Stimulated activated CD8-positive, alpha-beta memory T cell treated with anti-CD3 and anti-CD28 coated beads, Interleukin-2, amount 100 ng/mL, for 1 hour (primary cell): Measurements from ENCODE around the gene CBX1.
A peak's percentile ranks its signal among the peaks of the same experiment; 100 is the strongest.
"Not testable (repeated sequence)": the region's sequence is repeated elsewhere in the genome, so short reads cannot be mapped to it uniquely, and the experiment has no call there.

ENCODE experiments used
- DNase-seq, 2 donors: peaks; one replicate each; pipeline ENCODE4 v3.0.0-alpha.2; 2020; ENCODE audit warnings: low read depth in 2 of 2

The CBX1 gene

DNA sequence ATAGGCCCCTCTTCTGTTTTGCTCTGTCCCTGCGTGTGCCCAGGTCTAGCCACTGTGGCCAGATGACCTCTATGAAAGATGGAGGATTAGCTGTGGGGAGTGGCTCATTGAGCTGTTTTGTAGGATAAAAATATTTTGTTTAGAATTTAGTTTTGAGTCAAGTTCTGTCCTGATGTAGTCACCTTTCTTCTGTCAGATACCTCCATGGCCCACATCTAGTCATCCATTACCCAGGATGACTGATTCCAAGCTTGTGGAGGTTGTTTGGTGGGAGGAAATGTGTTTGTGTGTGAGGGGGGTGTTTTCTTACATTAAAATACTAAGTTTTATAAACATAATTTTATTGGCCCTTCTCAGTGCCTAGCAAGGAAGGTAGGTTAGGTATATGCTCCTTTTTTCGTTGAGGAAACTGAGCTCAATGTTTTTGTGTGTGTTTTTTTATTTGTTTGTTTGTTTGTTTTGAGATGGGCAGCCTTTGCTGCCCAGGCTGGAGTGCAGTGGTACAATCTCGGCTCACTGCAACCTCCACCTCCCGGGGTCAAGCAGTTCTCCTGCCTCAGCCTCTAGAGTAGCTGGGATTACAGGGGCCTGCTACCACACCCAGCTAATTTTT is 22.6 kb upstream of the CBX1 start:
- DNase-seq = no peak

DNA sequence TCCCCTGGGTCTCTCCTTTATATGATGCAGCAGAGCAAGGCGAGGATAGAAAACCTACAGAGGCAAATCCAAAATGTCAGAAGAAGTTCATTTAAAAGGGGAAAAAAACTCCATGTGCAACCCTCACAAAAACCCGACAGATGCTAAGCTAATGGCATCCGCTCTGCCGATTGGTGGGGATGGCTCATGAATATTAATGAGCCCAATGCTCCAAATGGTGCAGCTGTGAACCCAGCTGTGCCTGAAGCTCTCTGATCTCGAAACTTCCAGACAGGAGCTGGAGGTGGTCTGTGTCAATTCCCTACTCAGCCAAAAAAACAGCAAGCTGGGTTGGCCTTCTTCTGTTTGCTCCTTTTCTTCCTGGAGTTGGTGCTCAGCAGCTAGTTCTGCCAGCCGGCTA is 21.8 kb upstream of the CBX1 start:
- no peak for DNase-seq

DNA sequence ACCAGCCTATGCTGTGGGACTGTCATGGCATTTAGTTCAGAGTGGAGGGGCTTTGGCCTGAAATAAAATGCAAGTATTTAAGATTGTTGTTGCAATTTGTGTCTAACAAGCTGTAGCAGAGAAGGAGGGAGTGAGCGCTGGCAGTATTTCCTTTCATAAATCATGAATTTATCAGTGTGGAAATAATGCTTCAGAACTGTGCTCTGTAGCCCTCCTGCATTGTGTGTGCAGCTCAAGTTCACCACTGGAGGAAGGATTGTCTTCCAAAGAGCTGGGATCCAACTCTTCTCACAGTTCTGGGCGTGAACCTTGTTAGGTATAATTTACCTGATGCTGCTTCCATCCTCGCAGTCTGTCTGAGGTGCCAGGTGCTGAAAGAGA is 21.4 kb upstream of the CBX1 start:
- DNase-seq = no peak

DNA sequence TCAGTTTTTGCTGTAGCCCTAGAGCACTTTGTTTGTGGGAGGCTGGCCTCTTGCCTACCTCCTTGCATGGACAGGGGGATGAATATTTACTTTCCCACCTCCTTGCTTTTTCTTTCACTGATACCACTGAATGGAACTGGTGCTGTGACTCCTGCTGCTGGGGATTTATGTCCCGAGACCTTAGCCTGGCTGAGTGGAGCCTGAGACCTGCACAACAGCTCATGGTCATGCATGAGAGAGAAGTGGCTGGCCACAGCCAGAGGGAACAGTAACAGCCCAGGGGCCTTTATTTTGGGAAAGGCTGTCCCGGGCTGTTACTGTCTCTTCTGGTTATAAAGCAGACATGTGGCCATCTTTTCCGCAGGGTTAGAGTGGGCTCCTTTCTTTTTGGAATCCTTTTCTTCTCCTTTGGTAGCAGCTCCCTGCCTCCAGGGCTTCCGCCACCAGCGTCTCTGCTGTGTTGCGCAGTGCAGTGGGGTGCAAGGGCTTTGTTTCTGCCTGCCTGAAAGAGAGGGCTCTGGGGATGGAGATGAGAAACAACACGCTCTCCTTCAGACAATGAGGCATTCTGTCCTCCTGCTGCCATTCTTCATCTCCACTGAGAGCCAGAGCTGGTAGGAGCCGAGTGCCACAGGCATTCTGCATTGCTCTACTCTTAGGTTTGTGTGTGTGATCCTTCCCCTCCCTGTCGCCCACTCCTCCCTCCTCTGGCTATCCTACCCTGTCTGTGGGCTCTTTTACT is 20.8 kb upstream of the CBX1 start:
- no peak for DNase-seq

DNA sequence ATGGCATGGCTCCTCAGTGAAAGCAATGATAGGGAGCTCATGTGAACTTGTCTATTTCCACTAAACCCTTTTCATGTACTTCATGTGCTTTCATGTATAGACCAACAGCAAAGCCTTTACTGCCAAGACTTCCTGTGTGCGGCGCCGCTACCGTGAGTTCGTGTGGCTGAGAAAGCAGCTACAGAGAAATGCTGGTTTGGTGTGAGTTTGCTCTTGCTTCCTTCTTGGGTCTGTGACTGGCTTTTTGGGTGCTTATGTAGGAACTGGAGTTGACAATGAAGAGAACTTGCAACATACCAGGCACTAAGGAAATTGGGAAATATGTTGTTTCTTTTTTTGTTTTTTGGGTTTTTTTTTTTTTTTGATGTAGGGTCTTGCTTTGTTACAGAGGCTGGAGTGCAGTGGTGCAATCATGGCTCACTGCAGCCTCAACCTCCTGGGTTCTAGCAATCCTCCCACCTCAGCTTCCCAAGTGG is 12.0 kb upstream of the CBX1 start:
- peak in 1 of 2 donors; percentile 11 for DNase-seq

DNA sequence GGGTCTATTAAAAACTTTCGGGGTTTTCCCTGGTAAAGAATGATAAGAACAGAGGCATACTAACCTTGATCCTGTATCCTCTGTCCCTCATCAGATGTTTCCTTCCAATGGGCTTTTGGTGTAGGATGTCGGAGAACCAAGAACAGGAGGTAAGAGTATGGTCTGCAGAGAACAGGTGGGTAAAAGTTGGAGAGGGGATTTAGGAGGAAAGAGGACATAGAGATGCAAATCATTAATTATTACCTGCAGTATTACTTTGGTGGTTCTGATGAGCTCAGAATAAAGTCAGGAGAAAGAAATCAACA is 10.6 kb upstream of the CBX1 start:
- no peak for DNase-seq

DNA sequence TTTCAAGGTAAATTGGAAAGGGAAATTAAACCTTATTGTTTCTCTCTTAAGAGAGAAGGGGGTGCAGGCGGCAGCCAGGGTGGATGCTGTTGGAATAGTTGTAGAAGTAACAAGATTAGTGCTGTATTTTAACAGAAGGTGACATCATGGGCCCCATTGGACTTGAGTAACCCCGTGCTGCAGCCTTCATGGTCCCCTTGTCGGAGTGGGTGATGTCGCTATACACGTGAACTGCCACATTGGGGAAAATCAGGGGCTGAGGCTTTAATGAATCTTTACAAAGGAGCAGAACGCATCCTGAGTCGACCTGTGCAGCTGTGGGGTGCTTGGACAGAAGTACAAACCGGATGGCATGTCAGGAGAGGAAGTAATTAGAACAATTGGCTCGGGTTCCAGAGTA is 9.5 kb upstream of the CBX1 start:
- no peak for DNase-seq

DNA sequence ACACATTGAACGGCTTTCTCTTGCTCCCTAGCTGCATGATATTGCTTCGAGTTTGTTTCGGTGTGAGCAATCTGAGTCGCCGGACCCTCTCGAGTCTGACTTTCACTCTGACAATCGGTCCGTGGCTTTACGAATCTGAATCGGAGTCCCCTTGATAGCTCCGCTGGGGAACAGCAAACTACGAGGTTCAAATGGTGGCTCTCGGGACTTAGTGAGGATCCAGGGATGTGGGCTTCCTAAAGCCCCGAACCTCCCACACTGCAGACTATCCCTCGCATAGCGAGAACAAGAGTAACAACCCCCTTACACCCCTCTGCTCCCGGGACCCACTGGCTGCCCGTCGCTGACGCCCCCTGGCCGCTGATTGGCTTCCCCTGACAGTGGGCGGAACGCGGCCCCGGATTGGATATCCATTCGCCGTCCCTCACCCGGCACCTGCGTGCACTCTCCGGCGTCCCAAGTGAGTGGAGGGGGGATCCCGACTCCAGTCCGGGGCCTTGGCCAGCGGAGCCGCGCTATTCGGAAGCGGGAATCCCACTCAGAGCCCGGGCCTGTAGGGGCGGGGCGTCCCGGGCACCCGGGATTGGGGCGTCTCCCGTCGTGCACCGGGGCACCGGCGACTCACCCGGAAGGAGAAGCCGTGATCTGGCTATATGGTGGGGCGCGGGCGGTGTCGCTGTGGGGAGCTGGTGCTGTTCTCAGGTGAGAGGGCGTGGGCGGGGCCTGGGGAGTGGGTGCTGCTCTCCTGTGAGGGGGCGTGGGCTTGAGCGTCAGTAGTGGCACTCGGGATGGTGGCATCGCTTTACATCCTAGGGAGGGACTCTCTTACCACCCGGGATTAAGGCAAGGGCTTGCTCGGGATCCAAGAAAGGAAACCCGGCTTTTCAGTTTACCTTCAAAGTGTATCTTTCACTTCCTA is 6.1 kb upstream of the CBX1 start, which contains the start of gene SNX11:
Gene SNX11, plus strand, starts transcription at position 630 of the 919 bp plus-strand sequence. CDS start 4,278 bp downstream, outside the sequence.
- DNase-seq = peak; percentile 83 to 93

DNA sequence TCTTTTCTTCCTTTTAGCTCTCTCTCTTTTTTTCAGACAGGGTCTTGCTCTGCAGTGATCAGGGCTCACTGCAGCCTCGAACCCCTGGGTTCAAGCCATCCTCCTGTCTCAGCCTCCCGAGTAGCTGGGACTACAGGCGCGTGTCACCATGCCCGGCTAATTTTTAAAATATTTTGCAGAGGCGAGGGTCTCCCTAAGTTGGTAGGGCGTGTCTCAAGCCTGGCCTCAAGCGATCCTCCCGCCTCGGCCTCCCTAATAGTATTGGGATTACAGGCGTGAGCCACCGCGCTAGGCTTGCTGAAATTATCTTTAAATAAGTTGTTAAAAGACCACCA is 5.5 kb upstream of the CBX1 start:
- DNase-seq = no peak

DNA sequence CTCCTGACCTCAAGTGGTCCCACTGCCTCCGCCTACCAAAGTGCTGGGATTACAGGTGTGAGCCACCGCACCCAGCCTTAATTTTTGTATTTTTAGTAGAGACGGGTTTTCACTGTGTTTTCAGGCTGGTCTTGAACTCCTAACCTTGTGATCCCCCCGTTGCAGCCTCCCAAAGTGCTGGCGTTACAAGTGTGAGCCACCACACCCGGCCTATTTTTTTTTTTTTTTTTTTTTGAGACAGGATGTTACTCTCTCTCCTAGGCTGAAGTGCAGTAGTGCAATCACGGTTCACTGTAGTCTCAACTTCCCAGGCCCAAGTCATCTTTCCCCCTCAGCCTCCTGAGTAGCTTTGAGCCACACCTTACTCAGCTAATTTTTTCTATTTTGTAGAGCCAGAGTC is 3.2 kb upstream of the CBX1 start:
- DNase-seq = no peak

DNA sequence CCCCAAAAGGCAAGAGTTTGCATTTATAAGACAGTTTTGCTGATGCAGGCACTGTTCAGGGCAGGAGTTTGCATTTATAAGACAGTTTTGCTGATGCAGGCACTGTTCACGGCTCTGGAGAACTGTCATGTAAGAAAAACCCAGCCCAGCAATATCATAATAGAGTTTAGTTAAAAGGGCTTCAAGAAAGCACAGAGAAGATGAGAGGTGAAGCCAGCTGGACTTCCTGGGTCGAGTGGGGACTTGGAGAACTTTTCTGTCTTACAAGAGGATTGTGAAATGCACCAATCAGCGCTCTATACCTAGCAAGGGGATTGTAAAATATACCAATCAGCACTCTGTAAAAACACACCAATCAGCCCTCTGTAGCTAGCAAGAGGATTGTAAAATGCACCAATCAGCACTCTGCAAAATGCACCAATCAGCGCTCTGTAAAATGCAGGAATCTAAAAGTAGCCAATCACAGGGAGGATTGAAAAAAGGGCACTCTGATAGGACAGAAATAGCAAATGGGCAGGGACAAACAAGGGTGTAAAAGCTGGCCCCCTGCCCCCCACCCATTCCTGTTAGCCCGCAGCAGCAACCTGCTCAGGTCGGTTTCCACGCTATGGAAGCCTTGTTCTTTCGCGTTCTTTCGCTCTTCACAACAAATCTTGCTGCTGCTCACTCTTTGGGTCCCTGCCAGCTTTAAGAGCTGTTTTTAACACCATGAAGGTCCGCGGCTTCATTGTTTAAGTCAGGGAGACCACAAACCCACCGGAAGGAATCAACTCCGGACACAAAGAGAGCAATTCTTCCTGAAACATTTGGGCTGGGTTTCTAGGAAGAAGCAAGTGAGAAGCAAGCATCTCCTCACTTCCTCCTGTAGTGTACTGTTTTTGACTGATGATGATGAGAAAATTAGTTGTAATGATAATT is 1.8 kb upstream of the CBX1 start:
- DNase-seq = no peak

DNA sequence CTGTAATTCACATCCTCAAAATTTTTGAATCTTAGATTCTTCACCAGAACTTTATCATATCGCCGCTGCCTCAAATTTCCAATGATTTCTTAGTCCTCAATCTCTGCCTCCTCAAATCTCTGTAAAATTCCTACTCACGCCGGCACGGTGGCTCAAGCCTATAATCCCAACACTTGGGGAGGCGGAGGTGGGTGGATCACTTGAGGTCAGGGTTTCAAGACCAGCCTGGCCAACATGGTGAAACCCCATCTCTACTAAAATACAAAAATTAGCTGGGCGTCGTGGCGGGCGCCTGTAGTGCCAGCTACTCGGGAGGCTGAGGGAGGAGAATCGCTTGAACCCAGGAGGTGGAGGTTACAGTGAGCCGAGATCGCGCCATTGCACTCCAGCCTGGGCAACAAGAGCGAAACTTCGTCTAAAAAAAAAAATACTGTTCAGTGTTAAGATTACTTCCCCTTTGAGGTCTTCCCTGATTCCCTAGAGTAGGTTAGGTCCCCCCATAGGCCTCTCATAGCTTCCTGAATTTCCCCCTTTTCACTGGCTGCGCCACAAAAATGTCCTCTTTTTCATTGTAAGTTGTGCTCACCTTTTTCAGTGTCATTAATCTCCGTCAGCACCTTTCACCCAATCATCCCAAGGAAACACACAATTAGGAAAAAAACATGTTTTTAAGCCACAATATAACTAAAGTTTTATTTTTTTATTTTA is 919 bp upstream of the CBX1 start:
- DNase-seq = no peak

DNA sequence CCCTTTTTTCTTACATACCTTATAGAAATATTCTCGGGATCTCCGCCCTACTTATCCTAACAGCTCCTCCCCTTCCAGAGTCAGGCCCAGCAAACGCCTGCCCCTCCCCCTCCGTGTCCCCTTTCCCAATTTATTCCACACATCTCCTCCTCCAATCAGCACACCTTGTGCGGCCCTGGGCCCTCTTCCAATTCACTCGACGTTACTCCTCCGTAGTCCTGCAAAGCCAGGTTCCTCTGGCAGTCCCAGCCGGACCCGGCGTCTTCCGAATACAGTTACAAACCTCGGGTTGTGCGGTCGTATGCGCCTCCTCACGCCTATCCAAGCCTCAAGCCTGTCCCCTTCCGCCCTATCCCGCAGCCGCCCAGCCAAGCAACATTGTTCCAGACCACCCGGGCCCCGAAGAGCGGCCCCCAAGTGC is 677 bp downstream of the CBX1 start:
- no peak for DNase-seq

DNA sequence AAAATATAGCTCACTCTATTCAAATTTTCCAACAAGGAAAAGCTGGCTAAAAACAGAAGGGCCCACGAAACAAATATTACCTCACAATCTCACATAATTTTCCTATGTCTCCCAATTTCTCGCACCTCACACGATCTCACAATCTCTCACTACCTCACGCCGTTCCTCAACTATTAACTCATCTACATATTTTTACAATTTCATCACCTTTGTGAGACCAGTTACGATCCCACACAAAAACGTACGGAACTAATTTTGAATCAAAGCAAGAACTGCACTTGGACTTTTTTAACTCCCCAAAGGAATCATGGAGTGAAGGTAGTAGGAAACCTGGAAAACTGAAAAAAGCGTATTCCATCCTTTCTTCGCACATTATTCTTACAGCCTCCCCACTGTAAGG is 1.1 kb downstream of the CBX1 start:
- no peak for DNase-seq

DNA sequence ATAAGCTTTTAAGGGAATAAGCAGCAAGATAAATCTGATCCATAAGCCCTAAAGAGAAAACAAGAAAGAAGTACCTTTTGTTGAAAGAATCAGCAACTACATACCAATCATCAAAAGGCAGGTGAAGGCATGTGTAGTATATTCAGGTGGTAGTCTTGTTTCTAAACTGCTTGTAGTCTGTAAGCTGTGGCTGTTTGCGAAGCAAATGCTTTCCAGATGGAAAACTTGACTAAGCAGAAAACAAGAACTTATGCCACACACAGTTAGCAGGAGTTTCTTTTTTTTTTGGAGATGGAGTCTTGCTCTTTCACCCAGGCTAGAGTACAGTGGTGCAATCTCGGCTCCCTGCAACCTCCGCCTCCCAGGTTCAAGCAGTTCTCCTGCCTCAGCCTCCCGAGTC is 5.7 kb downstream of the CBX1 start:
- DNase-seq = no peak

DNA sequence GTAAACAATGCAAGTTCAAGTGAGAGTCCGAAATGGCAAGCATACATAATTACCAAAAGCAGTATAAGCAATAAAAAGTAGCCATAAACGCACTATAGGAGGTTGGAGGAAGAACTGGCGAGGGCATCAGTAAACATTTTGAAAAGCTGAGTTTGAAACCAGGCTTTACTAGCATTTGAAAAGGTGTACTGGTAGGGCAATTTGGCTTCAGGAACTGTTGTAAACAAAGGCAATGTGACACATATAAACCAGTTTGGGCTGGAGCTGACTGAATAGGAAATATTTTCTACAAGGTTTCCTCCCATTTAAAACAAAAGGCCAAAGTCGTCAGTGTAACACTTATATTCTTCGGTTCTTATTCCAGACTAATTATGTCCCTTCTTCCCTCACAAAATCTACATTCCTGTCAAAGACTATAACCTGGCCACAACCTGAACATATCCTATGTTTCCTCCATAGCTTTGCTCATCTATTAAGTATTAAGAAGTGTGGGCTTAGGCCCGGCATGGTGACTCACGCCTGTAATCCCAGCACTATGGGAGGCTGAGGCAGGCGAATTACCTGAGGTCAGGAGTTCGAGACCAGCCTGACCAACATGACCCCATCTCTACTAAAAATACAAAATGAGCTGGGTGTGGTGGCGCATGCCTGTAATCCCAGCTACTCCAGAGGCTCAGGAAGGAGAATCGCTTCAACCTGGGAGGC is 7.8 kb downstream of the CBX1 start:
- DNase-seq = no peak

DNA sequence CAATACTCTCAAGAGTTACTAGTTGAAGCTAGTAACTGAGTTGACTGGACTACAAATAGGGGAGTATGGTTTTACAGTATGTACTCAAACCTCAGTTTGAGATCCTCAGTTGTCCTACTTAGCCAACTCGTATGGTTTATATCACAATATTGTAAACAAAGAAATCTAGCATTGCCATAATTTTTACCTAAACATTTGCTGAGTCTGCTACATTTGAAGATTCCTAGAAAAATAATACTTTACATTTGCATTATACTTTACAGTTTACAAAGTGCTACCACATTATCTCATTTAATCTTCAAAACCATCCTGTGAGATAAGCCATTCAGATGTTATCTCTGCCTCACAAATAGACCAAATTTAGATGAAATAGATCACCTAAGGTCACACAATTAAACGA is 16.3 kb downstream of the CBX1 start:
- DNase-seq = no peak

DNA sequence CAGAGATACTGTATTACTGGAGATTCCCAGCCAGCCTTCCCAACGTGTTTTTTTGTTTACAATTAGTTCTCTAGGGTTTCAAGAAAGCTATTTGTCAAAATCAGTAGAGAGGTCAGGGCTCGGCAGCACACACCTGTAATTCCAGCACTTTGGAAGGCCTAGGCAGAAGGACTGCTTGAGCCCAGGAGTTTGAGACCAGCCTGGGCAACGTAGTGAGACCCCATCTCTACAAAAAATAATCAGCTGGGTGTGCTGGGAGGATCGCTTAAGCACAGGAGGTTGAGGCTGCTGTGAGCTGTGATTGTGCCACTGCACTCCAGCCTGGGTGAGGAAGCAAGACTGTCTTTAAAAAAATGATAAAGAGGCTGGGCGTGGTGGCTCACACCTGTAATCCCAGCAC is 19.4 kb downstream of the CBX1 start:
- DNase-seq = no peak

DNA sequence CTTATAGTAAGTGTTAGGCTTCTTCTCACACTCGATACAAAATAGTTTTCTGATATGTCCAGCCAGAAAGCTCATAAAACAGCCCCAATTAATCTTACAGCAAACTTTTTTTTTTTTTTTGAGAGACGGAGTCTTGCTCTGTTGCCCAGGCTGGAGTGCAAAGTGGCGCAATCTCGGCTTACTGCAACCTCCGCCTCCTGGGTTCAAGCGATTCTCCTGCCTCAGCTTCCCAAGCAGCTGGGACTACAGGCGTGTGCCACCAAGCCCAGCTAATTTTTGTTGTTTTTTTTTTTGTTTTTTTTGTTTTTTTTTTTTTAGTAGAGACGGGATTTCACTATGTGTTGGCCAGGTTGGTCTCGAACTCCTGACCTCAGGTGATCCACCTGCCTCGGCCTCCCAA is 24.1 kb downstream of the CBX1 start:
- DNase-seq = not testable (repeated sequence)

DNA sequence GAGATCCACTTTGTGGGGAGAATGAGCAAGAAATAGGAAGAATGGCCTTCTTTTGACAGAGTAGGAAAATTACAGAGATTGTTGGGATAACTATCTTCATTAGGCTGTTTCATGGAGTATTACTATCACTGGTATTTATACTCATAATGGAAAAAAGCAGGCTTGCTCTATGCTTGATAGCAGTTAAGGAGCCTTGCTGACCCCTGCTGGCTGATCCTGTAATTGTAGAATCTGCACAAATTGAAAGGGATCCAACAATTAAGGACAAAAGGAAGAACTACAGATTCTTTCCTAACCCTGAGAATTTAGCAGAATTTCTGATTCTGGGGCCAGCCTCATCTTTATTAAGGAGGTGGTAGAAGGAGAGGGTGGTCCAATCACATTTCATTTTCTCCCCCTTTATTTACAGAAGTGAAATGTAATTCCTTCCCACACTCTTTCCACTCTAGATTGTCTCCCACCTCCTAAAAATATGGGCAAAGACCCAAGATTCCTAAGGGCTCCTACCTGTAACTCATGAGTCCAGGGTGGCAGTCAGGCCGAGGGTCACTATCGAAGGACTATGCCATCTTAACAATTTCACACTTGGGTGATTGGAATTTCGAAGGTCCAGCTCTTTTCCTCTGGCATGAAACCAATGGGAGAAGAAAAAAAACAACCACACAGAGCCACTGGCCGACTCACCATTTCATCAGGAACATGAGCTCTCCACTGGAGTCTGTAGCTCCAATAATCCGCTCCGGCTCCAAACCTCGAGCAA is 26.8 kb downstream of the CBX1 start:
- peak; percentile 51 to 53 for DNase-seq
